PC-3 (cell line): ENCODE measurements around the gene CDC42SE2. TPM values are rescaled to one million over a fixed set of nuclear protein-coding genes. Genes with fewer than 3 reads are reported as not detected.

Source experiments
- ATAC-seq: fragments of 200-7000 bp; cut with Tn5 transposase; 2 replicates; pipeline ENCODE4 v1.9.1; 2020; ENCODE audit warnings: mild to moderate bottlenecking, moderate library complexity
- BruUV-seq: library from RNA; stranded (reverse); fragments of 400-500 nt; replicated peaks from 2 replicates; lab custom pipeline; 2021; lab: Mats Ljungman, UMichigan
- CTCF ChIA-PET: fragments of 300-600 bp; sonication (Branson Sonifier 250); formaldehyde crosslinking; loops from one replicate; lab custom pipeline; 2022; ENCODE audit warnings: antibody characterized with exemption; lab: Charles Lee
- POLR2A ChIA-PET: fragments of 300-600 bp; sonication (Branson Sonifier 250); formaldehyde crosslinking; loops from one replicate; lab custom pipeline; 2022; ENCODE audit warnings: antibody characterized with exemption; ENCODE audit not compliant: unreplicated experiment; lab: Charles Lee
- DNase-seq: peaks from one replicate; pipeline ENCODE4 v3.0.0-alpha.2; 2015
- H2AFZ ChIP-seq: fragments of 300-600 bp; sonication (generic); 2 replicates; pipeline ENCODE4 v1.6.0; 2016; ENCODE audit warnings: antibody characterized with exemption, low read length
- H3F3A ChIP-seq: fragments of 300-600 bp; sonication (generic); one replicate; pipeline ENCODE4 v1.6.0; 2017; ENCODE audit warnings: antibody characterized with exemption, low read length, control low read depth, mild to moderate bottlenecking; ENCODE audit not compliant: unreplicated experiment
- H3K27ac ChIP-seq: fragments of 300-600 bp; sonication (generic); 2 replicates; pipeline ENCODE4 v1.5.1; 2016; ENCODE audit warnings: mild to moderate bottlenecking, low read length
- H3K27me3 ChIP-seq: fragments of 300-600 bp; sonication (generic); 2 replicates; pipeline ENCODE4 v1.6.1; 2016; ENCODE audit warnings: low read length, mixed read lengths
- H3K36me3 ChIP-seq: fragments of 300-600 bp; sonication (generic); 2 replicates; pipeline ENCODE4 v1.6.1; 2016; ENCODE audit warnings: low read depth, mixed run types, low read length, mixed read lengths
- H3K4me1 ChIP-seq: fragments of 300-600 bp; sonication (generic); 2 replicates; pipeline ENCODE4 v1.5.1; 2016; ENCODE audit warnings: low read length; ENCODE audit not compliant: insufficient read depth
- H3K4me2 ChIP-seq: fragments of 300-600 bp; sonication (generic); 2 replicates; pipeline ENCODE4 v1.6.0; 2016; ENCODE audit warnings: low read length
- H3K4me3 ChIP-seq: fragments of 300-600 bp; sonication (generic); 2 replicates; pipeline ENCODE4 v1.5.1; 2016; ENCODE audit warnings: mild to moderate bottlenecking, low read length, mixed read lengths
- H3K79me2 ChIP-seq: fragments of 300-600 bp; sonication (generic); 2 replicates; pipeline ENCODE4 v1.6.1; 2017; ENCODE audit warnings: low read length, mixed read lengths
- H3K9ac ChIP-seq: fragments of 300-600 bp; sonication (generic); 2 replicates; pipeline ENCODE4 v1.6.0; 2016; ENCODE audit warnings: mild to moderate bottlenecking, low read length
- H3K9me2 ChIP-seq: fragments of 300-600 bp; sonication (generic); replicated peaks from 2 replicates; pipeline ENCODE4 v1.6.1; 2016; ENCODE audit warnings: mixed run types, low read length, mixed read lengths
- H3K9me3 ChIP-seq: fragments of 300-600 bp; sonication (generic); 2 replicates; pipeline ENCODE4 v1.6.1; 2016; ENCODE audit warnings: low read length, mixed read lengths
- H4K20me1 ChIP-seq: fragments of 300-600 bp; sonication (generic); 2 replicates; pipeline ENCODE4 v1.6.1; 2016; ENCODE audit warnings: low read length, mixed read lengths
- CTCF ChIP-seq: fragments of 300-600 bp; sonication (generic); conservative IDR thresholded peaks from 2 replicates; pipeline ENCODE4 v1.5.1; 2017; ENCODE audit warnings: antibody characterized with exemption, low read depth, mild to moderate bottlenecking, low read length
- EZH2 ChIP-seq: fragments of 300-600 bp; sonication (generic); IDR thresholded peaks from one replicate; pipeline ENCODE4 v1.6.1; 2017; ENCODE audit warnings: antibody characterized with exemption, mild to moderate bottlenecking, low read length; ENCODE audit not compliant: unreplicated experiment
- EZH2phosphoT487 ChIP-seq: fragments of 300-600 bp; sonication (generic); IDR thresholded peaks from 2 replicates; pipeline ENCODE4 v1.6.1; 2018; ENCODE audit warnings: mild to moderate bottlenecking, antibody characterized with exemption, low read length, borderline replicate concordance
- intact Hi-C: fragments of 100-400 bp; cut with micrococcal nuclease; formaldehyde crosslinking; loops from 2 replicates; pipeline ENCODE4 v1.9.0; 2023
- total RNA-seq: library from RNA; depleted of rRNA; stranded (reverse); fragments of >200 nt; gene quantifications from 2 replicates; pipeline ENCODE4 v1.2.3, GENCODE V29; 2014

The CDC42SE2 gene
- total RNA-seq, 1 experiment from 2014 or later, result 13.3 TPM

GRCh38 chr5:131363811-131364506 is 100.1 kb downstream of the CDC42SE2 start:
- no peaks in the 10 kb centered on the region for H3K4me1 ChIP-seq
- no peaks in the 10 kb centered on the region for H4K20me1 ChIP-seq
- BruUV-seq, result no TSS peak
- H3K79me2 ChIP-seq, result no peaks in the 10 kb centered on the region
- no peaks in the 10 kb centered on the region for H3F3A ChIP-seq
- H3K4me2 ChIP-seq, result no peak overlapping the region
- ChIA-PET CTCF (no interaction called here), POLR2A (no interaction called here)
- ATAC-seq (no peak), DNase-seq (no peak)
- no peak overlapping the region for H3K4me3 ChIP-seq
- H3K36me3 ChIP-seq, result no peaks in the 10 kb centered on the region
- H3K9ac ChIP-seq, result no peak overlapping the region
- H3K27me3 ChIP-seq, result no peaks in the 10 kb centered on the region
- intact Hi-C loops, result no loop called here
- no peak overlapping the region for H3K27ac ChIP-seq
- H2AFZ ChIP-seq, result no peak overlapping the region
- H3K9me3 ChIP-seq, result no peaks in the 10 kb centered on the region
- no peaks in the 10 kb centered on the region for H3K9me2 ChIP-seq
- TF ChIP-seq CTCF, result no peak
- TF ChIP-seq EZH2phosphoT487, result no peak
- TF ChIP-seq EZH2, result no peak

- Histone ChIP-seq H3K9me2 (no peaks in the 10 kb centered on the region), H3K79me2 (no peaks in the 10 kb centered on the region), H3K9me3 (no peaks in the 10 kb centered on the region), H3F3A (no peaks in the 10 kb centered on the region), H3K36me3 (no peaks in the 10 kb centered on the region), H3K4me1 (no peaks in the 10 kb centered on the region), H3K27ac (no peak overlapping the region), H3K27me3 (no peaks in the 10 kb centered on the region), H3K9ac (no peak overlapping the region), H2AFZ (no peak overlapping the region), H3K4me3 (no peak overlapping the region), H3K4me2 (no peak overlapping the region), H4K20me1 (no peaks in the 10 kb centered on the region)
- intact Hi-C loops, result no loop called here
- TF ChIP-seq EZH2phosphoT487 (no peak), CTCF (no peak), EZH2 (no peak)
- POLR2A ChIA-PET, result no interaction called here
- CTCF ChIA-PET, result no interaction called here
- no peak for ATAC-seq
- no TSS peak for BruUV-seq
- no peak for DNase-seq
These were observed 100.7 kb downstream of the CDC42SE2 start for GRCh38 chr5:131364507-131365050.

- TF ChIP-seq CTCF (no peak), EZH2phosphoT487 (no peak), EZH2 (no peak)
- Histone ChIP-seq H3K4me2 (no peak overlapping the region), H2AFZ (no peak overlapping the region), H3K27me3 (no peaks in the 10 kb centered on the region), H3K9ac (no peak overlapping the region), H3K9me3 (no peaks in the 10 kb centered on the region), H4K20me1 (no peaks in the 10 kb centered on the region), H3F3A (no peaks in the 10 kb centered on the region), H3K79me2 (no peaks in the 10 kb centered on the region), H3K27ac (no peak overlapping the region), H3K36me3 (no peaks in the 10 kb centered on the region), H3K4me1 (no peaks in the 10 kb centered on the region), H3K4me3 (no peak overlapping the region), H3K9me2 (no peaks in the 10 kb centered on the region)
- no peak for ATAC-seq
- intact Hi-C loops, result no loop called here
- DNase-seq, result no peak
- ChIA-PET CTCF (no interaction called here), POLR2A (no interaction called here)
- no TSS peak for BruUV-seq
These were observed 102.6 kb downstream of the CDC42SE2 start for GRCh38 chr5:131366428-131366827.
